Measurements from ENCODE around the gene CACNA1I. TPM values are rescaled to one million over a fixed set of nuclear protein-coding genes. Genes with fewer than 3 reads are reported as not detected.
A peak's percentile ranks its signal among the peaks of the same experiment; 100 is the strongest.
"Not testable (repeated sequence)": the region's sequence is repeated elsewhere in the genome, so short reads cannot be mapped to it uniquely, and the experiment has no call there.

Gene CACNA1I
- total RNA-seq, result 1 to 10 TPM in 1 of 2 donors, under 1 TPM in 1; 0.69 to 1.0 TPM

DNA sequence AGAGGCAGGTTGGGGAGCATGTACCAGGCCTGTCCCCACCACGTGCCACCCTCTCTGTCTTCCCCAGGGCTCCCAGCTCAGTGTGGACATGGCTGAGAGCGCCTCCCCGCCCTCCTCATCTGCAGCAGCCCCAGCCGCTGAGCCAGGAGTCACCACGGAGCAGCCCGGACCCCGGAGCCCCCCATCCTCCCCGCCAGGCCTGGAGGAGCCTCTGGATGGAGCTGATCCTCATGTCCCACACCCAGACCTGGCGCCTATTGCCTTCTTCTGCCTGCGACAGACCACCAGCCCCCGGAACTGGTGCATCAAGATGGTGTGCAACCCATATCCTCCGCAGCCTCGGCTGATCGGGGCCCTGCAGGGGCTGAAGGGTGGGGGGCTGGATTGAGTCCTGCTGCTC, at the start of gene CACNA1I:
TSS of gene CACNA1I (plus strand) at position 89 of the 400 bp plus-strand sequence. CDS start at position 89, 0 bp downstream.
- no peaks in the 10 kb centered on the region for H3K4me1 ChIP-seq
- intact Hi-C loops (cut with DNase I), result no loop called here
- H3K4me3 ChIP-seq, result no peak within 1 kb of the TSS
- no peak within 1 kb of the TSS for H3K27ac ChIP-seq
- H3K9me3 ChIP-seq, result no peaks in the 10 kb centered on the region
- H3K36me3 ChIP-seq, result no peaks in the 10 kb centered on the region
- TF ChIP-seq, protein P1, sequence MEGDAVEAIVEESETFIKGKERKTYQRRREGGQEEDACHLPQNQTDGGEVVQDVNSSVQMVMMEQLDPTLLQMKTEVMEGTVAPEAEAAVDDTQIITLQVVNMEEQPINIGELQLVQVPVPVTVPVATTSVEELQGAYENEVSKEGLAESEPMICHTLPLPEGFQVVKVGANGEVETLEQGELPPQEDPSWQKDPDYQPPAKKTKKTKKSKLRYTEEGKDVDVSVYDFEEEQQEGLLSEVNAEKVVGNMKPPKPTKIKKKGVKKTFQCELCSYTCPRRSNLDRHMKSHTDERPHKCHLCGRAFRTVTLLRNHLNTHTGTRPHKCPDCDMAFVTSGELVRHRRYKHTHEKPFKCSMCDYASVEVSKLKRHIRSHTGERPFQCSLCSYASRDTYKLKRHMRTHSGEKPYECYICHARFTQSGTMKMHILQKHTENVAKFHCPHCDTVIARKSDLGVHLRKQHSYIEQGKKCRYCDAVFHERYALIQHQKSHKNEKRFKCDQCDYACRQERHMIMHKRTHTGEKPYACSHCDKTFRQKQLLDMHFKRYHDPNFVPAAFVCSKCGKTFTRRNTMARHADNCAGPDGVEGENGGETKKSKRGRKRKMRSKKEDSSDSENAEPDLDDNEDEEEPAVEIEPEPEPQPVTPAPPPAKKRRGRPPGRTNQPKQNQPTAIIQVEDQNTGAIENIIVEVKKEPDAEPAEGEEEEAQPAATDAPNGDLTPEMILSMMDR (IDR thresholded peaks at IDR 0.05), result no peak
- H3K9ac ChIP-seq (ENCODE audit: low read depth in 2 of 2, low read length in 2 of 2), result no peak within 1 kb of the TSS
- no peaks in the 10 kb centered on the region for H3K27me3 ChIP-seq
- DNase-seq, result no peak

DNA sequence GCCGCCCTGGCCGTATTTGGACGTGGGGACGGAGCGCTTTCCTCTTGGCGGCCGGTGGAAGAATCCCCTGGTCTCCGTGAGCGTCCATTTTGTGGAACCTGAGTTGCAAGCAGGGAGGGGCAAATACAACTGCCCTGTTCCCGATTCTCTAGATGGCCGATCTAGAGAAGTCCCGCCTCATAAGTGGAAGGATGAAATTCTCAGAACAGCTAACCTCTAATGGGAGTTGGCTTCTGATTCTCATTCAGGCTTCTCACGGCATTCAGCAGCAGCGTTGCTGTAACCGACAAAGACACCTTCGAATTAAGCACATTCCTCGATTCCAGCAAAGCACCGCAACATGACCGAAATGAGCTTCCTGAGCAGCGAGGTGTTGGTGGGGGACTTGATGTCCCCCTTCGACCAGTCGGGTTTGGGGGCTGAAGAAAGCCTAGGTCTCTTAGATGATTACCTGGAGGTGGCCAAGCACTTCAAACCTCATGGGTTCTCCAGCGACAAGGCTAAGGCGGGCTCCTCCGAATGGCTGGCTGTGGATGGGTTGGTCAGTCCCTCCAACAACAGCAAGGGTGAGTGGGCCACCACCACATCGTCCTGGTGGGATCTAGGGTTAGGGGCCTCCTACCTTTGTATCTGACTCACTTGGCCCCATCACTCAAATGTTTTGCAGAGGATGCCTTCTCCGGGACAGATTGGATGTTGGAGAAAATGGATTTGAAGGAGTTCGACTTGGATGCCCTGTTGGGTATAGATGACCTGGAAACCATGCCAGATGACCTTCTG, 49.3 kb upstream of the CACNA1I start:
- DNase-seq, H3K27me3 ChIP-seq, H3K36me3 ChIP-seq, H3K9me3 ChIP-seq, H3K4me1 ChIP-seq: not testable (repeated sequence)
- peak overlapping the region; percentile 96 to 97 for H3K9ac ChIP-seq (ENCODE audit: low read depth in 2 of 2, low read length in 2 of 2)
- peak overlapping the region; percentile 96 for H3K27ac ChIP-seq
- intact Hi-C loops (cut with DNase I), result loop anchor here (10.0 kb wide), 2 partner anchors 206 to 346 kb away; partner anchors contain the start of gene RPL3
- peak overlapping the region; percentile 83 for H3K4me3 ChIP-seq

- not testable (repeated sequence) for DNase-seq, H3K36me3 ChIP-seq, H3K9me3 ChIP-seq, H3K27me3 ChIP-seq
- Histone ChIP-seq H3K27ac (peak overlapping the region; percentile 96), H3K4me3 (peak overlapping the region; percentile 83), H3K4me1 (peaks cover 14% of the 10 kb centered on the region), H3K9ac (ENCODE audit: low read depth in 2 of 2, low read length in 2 of 2) (peak overlapping the region; percentile 96 to 97)
- intact Hi-C loops (cut with DNase I), result loop anchor here (10.0 kb wide), 2 partner anchors 207 to 347 kb away; partner anchors contain the start of gene RPL3
Measured at GRCh38 chr22:39522091-39522490, 48.5 kb upstream of the CACNA1I start.

DNA sequence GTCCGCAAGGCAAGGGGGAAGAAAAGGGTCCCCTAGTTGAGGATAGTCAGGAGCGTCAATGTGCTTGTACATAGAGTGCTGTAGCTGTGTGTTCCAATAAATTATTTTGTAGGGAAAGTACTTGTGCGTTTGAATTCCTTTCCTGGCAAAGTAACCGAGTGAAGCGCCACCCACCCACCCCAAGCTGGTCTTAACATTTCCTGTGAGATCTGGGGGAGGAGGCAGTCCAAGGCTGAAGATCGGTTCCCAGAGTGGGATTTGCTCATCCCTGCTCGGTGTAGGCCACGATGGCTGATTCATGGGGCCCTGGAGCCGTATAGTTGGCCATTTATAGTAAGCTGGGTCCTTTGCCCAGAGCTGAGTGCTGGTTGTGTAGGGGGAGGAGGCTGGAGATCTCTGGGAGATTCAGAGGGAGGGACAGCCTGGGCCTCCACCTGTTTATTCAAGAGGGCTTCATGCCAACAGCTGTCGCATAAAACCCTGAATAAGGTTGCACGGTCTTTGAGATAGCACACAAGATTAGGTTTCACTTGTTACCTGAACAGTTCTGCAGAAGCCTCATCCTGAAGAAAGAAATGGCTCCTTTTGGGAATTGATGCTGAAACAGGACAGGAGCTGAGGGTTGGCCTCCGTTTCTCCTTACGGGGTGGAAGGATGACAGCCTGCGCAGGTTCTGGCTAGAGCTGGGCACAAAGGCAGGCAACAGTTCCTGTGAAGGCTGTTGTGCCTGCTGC, 47.8 kb upstream of the CACNA1I start:
- Histone ChIP-seq H3K4me1 (peaks cover 20% of the 10 kb centered on the region), H3K27me3 (no peaks in the 10 kb centered on the region), H3K36me3 (peaks cover 4% of the 10 kb centered on the region), H3K4me3 (peak overlapping the region; percentile 83), H3K27ac (peak overlapping the region; percentile 96), H3K9ac (ENCODE audit: low read depth in 2 of 2, low read length in 2 of 2) (peak overlapping the region; percentile 52 to 96), H3K9me3 (no peaks in the 10 kb centered on the region)
- DNase-seq, result peak; percentile 70
- intact Hi-C loops (cut with DNase I), result loop anchor here (10.0 kb wide), 2 partner anchors 208 to 348 kb away; partner anchors contain the start of gene RPL3
- TF ChIP-seq, protein P1 (IDR thresholded peaks at IDR 0.05), result no peak

DNA sequence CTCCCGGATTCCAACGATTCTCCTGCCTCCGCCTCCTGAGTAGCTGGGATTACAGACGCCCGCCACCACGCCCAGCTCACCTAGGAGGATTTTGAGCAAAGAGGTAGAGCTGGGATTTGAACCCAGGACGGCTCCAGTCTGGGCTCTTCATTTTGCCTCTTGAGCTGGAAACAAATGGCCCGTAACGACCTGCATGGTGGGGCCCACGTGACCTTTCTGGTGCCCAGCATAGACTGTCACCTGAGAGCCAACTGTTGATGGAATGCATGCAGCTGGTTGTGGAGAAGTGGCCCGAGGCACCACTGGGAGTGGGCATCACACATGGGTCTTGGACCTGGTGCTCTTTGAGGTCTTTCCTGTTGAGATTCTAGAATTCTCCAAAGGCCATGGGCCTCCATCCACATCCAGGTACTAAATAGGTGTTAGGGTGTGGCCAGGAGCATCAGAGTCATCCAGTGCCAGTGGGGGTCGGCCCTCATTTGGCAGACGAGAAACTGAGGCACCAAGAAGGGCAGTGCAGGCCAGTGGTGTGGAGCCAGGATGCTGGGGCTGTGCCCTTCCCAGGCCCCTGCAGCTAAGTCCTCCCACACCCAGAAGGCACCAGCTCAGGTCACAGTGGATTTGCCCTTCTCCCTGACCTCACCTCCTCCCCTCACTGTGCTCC, 46.3 kb upstream of the CACNA1I start:
- intact Hi-C loops (cut with DNase I), result loop anchor here (10.0 kb wide), 2 partner anchors 209 to 349 kb away; partner anchors contain the start of gene RPL3
- Histone ChIP-seq H3K9me3 (no peaks in the 10 kb centered on the region), H3K4me1 (peaks cover 26% of the 10 kb centered on the region), H3K36me3 (peaks cover 4% of the 10 kb centered on the region), H3K27ac (peak overlapping the region; percentile 96), H3K27me3 (no peaks in the 10 kb centered on the region), H3K9ac (ENCODE audit: low read depth in 2 of 2, low read length in 2 of 2) (no peak overlapping the region), H3K4me3 (no peak overlapping the region)
- no peak for DNase-seq
- TF ChIP-seq, protein P1 (IDR thresholded peaks at IDR 0.05), result no peak
